Measurements from ENCODE around the gene USP10.

- TF ChIP-seq CTCF (conservative IDR thresholded peaks at IDR 0.05; ENCODE audit: low read depth, low read length) (no peak), EZH2 (IDR thresholded peaks at IDR 0.05; ENCODE audit: low read length, unreplicated experiment) (no peak), EZH2phosphoT487 (IDR thresholded peaks at IDR 0.05; ENCODE audit: borderline replicate concordance, low read length) (no peak)
Observed at GRCh38 chr16:84741340-84741830, 41.6 kb downstream of the USP10 start.

All from PC-3 (cell line).